SIG-M5 treated with dmso at 0.1 percent for 504 hours (cell line): ENCODE measurements around the gene TFF1.
A peak's percentile ranks its signal among the peaks of the same experiment; 100 is the strongest.

Source experiments
- DNase-seq: peaks from one replicate; lab custom pipeline; 2025; ENCODE audit not compliant: unreplicated experiment; lab: John Stamatoyannopoulos, UW

TFF1 gene

DNA sequence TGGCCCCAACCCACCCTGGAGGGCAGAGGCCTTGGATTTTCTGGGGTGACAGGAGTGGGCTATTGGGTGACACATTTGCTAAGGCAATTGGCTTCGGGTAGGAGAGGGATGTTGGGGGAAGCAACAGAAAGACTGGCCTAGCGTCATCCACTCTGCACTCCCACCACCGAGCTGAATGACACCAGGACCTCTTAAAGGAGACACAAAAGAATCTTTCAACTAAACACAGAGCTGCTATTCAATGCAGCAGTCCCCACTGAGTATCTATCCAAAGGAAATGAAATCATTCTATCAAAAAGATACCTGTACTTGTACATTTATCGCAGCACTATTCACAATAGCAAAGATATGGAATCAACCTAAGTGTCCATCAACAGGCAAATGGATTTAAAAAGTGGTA, 21.7 kb downstream of the TFF1 start:
- DNase-seq = no peak

DNA sequence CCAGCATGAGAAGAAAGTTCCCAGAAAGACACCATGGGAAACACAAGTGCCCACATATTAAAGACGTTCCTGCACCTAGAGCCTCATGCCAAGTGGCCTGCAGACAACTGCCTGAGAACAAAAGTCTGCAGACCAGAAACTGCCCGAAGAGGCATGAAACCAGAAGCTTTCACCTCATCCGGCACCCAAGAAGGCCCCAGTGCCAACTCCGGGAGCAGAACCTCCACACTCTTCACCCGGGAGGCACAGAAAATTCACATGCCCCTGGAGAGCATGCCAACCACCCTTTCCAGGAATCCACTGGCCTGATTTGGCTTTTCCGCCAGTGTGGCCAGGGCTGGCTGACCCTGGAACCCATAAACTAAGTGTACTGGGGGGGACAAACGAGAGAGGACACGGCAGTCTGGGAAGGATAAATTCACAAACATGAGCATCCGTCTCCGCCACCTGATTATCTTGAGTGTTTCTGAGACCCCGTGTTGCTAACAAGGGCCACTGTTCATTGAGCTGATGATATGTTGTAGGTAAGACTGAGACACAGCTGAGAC, 22.3 kb downstream of the TFF1 start:
- no peak for DNase-seq

DNA sequence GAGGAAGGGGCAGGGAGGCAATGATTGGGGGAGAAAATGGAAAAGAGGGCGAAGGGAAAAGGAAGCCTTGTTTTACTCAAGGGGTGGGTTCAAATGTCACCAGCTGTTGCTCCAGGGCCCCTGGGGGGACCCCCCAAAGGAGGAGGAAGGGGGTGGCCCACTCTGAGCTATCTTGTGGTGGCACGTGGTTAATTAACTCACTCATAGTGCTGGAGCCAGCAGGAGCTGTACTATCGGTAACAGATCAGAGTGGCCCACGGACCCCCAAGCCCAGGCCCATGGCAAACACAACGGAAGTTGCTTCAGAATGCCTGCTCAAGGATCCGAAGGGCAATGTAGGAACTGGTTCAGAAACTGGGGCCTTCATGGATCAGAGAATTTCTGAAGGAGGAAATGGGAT, 22.8 kb downstream of the TFF1 start:
- no peak for DNase-seq

DNA sequence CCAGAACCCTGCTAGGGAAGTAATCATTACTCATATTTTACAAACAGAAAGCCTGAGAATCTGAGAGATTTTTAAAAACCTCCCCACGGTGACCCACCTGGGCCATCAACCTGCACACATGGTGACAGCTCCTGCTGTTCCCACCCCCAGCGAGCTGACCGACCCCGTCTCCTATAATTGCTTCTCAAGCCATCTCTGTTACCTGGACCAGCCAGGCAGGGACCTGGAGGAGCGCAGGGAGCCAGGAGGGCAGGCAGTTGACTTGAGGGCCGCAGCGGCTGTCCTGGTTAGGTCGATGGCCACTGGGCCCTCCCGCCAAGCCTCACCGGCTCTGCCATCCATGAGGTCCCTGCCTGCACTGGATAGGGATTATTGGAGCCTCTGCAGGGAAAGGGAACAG, 23.2 kb downstream of the TFF1 start:
- DNase-seq = no peak

DNA sequence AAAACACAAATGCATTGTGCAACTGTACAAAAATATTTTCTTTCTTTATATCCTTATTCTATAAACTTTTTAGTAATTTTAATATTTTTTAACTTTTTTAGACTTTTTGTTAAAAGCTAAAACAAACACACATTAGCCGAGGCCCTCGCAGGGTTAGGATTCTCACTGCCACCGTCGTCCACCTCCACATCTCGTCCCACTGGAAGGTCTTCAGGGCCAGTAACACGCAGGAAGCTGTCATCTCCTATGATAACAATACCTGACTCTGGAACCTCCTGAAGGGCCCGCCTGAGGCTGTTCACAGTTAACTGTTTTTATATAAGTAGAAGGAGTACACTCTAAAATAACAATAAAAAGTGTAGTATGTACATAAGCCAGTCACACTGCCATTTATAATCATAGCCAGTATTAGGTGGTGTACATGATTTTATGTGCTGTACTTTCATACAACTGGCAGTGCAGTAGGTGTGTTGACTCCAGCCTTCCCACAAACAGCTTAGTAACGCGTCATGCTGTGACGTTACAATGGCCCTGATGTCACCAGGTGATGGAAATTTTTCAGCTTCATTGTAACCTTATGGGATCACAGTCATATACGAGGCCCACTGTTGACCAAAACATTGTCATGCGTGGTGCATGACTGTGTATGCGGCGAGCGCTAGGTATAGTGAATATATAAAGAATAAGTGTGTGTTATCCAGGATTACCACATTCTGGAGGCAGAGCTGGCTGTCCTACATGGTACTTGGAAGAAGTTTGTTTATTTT, 24.4 kb downstream of the TFF1 start:
- DNase-seq = no peak

DNA sequence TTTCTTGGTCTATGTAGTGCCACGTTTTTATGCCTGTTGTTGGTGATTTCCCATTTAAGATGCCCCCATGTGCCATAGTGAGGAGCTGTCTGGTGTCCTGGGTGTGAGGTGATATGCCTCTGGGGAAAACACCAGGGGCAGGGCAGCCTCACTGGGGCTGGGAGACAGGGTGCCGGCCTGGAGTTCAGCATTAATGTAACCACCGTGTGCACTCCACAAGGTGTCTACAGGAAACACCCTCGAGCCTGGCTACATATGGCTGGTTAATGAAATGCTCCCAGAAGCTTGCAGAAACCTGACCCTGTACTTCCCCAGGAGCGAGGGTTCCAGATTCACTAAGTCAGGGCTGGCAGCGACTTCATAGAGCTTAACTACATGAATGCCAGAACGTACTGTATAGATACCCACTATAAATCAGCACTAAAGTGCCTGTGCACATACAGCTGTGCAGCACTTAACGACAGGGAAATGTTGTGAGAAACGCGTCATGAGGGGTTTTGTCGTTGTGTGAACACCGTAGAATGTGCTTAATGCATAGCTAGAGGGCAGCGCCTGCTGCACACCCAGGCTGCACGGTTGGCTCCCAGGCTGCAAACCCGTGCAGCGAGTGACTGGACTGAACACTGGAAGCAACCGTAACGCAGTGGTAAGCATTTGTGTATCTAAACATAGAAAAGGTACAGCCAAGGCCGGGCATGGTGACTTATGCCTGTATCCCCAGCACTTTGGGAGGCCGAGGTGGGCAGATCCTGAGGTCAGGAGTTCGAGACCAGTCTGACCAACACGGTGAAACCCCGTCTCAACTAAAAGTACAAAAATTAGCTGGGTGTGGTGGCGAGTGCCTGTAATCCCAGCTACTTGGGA, 25.9 kb downstream of the TFF1 start:
- DNase-seq = no peak

DNA sequence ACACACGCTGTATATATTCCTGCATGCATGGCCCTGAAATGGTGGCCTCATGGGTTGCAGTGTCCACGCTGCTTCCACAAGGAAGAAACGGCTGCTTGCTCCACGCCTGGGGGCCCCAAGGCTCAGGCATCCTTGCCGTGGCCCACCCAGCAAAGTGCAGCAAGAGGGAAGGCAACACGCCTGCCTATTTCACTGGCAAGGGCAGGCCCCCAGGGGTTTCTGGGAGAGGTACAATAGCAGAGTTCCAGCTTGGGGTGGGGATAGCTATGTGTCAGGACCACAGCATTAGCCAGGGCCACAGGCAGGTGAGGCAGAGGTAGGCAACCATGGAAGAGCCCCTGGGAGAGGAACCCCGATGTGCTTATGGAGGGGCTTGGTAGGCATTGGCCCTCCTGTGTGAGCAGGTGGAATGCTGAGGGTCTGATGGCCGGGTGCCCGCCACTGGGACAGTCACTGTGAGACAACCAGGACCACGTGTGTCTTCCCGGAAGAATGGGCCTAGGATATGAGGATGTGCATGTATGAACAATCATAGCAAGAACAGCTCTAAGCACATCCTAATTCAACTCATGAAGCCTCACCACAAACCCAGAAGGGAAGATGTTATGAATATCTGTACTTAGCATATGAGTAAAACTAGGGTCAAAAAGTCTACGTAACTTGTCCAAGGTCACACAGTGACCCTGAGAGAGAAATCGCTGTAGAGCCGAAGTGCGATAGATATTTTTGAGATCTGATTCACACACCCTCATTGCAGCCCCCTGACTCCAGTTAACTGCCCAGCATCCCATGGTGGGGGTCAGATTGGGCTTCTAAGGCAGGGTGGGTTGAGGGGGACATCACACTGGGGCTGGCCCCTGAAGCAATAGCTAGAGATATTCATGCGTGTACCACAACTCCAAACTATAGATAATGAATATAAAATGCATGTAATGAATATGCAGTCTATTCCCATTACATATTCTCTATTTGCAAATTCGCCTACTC, 27.3 kb downstream of the TFF1 start:
- no peak for DNase-seq

DNA sequence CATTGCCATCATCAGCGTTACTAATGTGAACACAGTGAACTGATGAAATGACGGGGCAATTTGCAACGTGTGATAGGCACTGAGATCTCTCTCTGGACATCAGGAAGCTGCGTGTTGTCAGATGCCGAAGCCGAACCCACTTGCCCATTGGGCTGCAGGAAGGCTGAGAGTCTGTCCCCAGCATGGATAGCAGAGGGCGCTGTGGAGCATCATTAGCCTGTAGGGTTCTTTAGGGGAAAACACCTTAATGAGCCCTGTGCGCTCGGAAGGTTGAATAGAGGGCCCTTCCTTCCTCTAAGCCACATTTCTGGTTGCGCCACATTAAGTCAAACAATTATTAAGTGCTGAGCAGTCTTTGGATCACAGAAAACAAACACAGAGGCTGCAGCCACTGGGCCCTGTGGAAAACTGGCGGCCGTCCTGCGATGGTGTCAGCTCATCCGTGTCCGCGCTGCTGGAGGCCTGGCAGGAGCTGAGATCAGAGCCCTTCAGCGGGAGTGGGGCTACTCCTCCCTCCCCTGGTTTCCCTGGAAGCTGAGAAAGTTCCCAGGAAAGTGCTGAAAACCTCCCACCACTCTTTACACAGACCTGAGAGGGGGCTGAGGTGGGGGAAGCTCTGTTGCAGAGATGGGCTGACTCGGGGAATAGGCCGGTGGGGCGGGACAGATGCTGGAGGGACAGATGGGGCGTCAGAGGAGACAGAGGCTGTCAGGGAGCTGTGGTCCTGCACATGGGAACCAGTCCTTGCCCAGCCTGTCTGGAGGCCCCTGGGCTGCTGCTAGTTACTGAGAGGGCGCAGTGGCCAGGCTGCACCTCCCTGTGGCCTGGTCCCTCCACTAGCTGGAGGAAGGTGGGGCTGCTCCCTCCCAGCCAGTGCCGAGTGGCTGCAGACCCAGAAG, 28.3 kb downstream of the TFF1 start:
- DNase-seq = peak; percentile 76

DNA sequence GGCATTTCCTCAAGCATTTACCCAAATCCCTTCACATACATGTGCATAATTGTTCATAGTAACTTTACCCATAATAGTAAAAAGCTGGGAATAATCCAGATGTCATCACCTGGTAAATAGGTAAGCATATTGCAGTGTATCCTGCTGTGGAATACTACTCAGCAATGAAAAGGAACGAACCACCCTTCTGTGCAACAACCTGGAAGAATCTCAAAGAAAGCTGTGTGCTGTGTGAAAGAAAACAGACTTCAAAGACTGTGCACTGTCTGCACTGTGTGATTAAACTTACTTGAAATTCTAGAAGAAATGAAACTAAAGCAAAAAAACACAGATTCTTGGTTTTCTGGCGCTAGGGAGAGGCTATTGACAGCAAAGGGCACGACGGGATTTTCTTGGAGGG, 29.1 kb downstream of the TFF1 start:
- no peak for DNase-seq

DNA sequence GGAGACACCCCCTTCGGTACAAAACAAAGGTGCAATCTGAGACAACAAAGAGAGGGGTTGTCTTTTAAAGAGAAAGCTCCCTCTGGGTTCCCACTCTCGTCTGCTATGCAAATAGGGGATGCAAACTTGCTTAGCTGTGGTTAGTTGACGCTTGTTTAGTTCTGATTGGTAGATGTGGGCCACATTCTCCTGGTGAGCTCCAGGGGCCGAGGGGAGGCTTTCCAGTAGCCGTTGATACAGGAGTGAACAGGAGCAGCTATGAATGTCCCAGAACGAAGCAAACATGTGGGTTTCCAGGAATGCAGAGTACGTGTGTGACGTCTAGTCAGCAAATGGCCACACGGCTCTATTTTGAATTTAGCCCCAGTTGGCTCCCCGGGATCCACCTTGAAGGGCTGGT, 30.3 kb downstream of the TFF1 start:
- DNase-seq = no peak

DNA sequence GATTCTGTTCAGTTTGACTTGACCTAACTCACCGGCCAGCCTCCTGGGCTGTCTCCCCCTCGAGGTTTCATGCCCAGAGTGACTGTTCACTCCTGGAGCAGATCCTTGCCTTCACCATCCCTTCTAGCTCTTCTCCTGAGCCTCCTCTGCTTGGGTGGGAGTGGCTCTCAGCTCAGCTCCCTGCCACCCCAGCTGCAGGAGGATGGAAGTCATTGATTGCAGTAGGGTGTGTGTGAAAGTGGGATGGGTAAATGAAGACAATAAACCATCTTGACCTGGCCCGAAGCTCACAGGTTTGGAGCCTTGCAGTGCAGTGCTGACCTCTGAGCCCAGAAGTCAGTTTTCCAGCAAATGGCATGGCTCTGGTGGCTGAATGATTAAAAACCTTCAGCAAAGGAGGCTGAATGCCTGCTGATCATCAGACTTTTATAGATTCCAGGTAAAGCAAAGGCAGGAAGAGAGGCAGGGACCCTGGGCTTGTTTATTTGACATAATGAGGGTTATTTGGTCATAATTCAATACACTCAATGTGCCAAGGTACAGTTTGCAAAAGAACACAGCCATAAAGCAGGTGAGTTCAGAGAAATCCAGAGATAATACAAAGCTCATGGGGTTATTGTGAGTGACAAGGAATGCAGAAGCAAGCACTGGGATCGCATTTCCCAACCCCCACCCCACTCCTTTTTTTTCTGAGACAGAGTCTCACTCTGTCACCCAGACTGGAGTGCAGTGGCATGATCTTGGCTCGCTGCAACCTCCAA, 33.6 kb downstream of the TFF1 start:
- DNase-seq = no peak

DNA sequence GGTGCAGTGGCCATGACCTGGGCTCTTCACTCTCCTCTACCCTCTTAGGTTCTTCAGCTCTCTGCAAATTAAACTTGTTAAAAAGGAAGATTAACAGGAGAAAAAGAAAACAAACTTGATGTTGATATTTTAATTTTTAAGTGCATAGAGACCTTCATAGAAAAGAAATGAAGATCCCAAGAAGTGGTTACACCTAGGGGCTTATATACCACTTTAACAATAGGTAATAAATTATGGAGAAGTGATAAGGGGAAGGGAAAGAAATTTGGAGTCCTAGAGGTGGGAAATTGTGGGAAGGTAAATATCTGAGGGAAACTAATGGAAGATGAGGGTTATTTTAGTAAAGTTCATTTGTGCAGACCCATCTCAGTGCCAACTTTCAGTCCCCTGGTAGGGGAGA, 34.7 kb downstream of the TFF1 start:
- DNase-seq = no peak

DNA sequence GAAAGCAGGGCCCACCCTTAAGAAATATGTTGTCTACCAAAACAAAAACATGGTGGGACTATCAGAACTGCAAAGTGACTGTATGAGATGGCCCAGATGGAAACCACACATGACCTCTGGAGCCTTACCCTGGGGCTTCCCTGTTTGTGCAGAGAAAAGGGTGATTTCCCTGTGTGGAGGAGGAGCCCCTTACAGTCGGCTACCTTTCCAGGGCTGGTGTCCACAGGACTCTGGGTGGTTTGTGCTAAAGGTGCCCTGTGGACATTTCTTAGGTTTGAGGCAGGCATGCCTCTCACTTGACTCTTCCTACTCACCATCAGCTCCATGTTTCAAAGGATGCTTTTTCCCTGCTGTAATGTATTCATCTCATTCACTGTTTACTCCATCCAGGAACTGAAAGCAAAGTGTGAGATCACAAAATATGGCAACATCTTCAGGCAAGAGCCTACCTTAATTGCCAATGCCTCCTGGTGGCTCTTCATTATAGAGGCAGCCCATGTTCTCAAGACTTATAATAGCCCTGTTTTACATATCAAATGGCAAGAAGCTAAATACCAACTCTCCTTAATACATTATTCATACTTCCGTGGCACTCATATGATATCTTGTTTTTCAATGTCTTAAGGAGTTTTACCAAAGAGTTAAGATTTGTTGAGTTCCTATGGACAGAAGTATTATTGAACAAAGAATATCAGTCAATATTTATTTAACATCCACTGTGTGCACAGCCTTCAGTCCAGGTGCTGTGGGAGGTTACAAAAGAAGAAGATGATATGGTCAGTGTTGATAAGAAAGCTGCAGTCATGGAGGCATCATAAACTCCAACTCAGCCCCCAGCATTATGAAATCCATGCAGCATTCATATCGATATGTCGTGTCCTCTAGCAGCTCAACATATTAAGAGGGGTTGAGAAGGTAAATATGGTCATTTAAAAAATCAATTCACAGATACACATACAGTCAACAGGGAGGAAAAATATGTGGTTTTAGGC, 35.7 kb downstream of the TFF1 start:
- DNase-seq = peak; percentile 7

DNA sequence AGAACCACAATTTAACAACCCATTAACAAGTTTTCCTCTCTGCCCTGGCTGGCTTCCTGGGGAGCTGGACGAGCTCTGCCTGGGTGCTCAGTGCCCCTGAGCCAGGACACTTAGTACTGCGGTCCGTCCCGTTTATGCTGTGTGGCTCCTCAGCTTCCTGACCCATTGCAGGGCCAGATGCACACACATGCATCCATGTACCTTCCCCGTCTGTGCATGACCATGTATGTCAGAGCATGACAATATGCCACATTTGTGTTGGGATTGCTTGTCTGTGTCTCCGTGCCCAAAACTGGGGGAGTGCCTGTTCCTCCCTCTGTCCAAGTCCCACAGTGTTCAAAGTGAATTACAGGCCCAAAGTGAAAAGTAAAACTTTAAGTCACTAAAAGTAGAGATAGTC, 41.4 kb downstream of the TFF1 start:
- no peak for DNase-seq

DNA sequence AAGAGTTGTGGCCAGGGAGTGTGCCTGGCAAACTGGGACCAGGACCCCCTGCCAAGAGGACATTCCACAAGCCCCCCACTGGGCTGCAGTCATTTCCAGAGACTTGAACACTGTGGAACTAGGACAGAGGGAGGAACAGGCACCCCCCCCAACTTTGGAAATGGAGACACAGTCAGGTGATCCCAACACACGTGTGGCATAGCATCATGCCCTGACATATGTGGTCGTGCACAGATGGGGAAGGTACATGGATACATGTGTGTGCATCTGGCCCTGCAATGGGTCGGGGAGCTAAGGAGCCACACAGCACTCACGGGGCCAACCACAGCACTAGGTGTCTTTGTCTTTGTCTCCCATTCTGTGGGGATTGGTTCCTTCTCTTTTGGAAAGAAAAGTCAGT, 44.5 kb downstream of the TFF1 start:
- no peak for DNase-seq

DNA sequence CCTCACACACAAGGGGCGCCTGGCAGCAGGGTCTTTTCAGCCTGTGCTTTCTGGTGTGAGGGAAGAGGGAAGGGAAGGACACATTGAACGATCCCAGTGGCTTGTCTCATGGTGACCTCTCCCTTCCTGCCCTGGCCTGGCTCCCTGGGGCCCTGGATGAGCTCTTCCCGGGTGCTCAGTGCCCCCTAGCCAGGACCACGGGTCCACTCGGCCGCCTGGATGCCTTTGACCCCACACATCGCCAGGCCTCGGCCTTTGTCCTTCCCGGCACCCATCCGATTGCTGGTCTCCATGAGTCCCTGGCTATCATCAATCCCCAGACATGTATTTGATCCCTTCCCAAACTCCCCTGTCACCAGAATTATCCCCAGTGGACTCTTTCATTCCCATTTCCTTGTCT, 45.1 kb downstream of the TFF1 start:
- no peak for DNase-seq

DNA sequence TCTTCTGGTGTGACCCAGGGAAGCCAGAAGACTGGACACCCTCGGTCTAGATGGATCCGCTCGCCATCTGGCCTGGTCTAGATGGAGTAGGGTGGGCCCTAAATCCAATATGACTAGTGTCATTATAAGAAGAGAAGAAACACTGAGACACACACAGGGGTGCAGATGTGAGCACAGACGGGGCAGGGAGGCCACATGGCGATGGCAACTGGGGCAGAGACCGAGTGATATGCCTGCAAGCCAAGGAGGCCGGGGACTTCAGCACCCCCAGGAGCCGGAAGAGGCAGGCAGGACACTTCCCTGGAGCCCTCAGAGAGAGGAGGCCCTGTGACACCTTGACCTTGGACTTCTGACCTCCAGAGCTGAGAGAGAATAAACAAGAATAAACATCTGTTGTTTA, 45.5 kb downstream of the TFF1 start:
- no peak for DNase-seq
